Memory B cell (primary cell): Measurements from ENCODE around the gene CENPO.

Source experiments
- ATAC-seq: fragments of 150-1000 bp; cut with Tn5 transposase; 2 replicates; pipeline ENCODE4 v1.10.0; 2021; ENCODE audit warnings: low read depth, mild to moderate bottlenecking, moderate library complexity
- DNase-seq, 2 donors: peaks; one replicate each; pipeline ENCODE4 v3.0.0; 2022; ENCODE audit warnings: low spot score in 2 of 2
- H3K27ac Mint-ChIP-seq: one replicate; pipeline ENCODE4 v1.8.0; 2022; ENCODE audit warnings: mild to moderate bottlenecking, moderate library complexity, mixed read lengths
- H3K27me3 Mint-ChIP-seq: one replicate; pipeline ENCODE4 v1.8.0; 2022; ENCODE audit warnings: mixed read lengths
- H3K36me3 Mint-ChIP-seq: one replicate; pipeline ENCODE4 v1.8.0; 2022; ENCODE audit warnings: mild to moderate bottlenecking, mixed read lengths
- H3K4me1 Mint-ChIP-seq: one replicate; pipeline ENCODE4 v1.8.0; 2022; ENCODE audit warnings: mixed read lengths
- H3K4me3 Mint-ChIP-seq: one replicate; pipeline ENCODE4 v1.8.0; 2022; ENCODE audit warnings: mild to moderate bottlenecking, moderate library complexity, mixed read lengths
- H3K9me3 Mint-ChIP-seq: one replicate; pipeline ENCODE4 v1.8.0; 2022; ENCODE audit warnings: mixed read lengths

CENPO gene

GRCh38 chr2:24860631-24861030, 67.4 kb downstream of the CENPO start:
- H3K36me3 Mint-ChIP-seq: peaks cover 5% of the 10 kb centered on the region
- H3K27me3 Mint-ChIP-seq: no peaks in the 10 kb centered on the region
- no peaks in the 10 kb centered on the region for H3K9me3 Mint-ChIP-seq
- no peaks in the 10 kb centered on the region for H3K4me1 Mint-ChIP-seq
- ATAC-seq (no peak), DNase-seq (no peak)
- H3K4me3 Mint-ChIP-seq: no peak overlapping the region
- no peak overlapping the region for H3K27ac Mint-ChIP-seq

DNA sequence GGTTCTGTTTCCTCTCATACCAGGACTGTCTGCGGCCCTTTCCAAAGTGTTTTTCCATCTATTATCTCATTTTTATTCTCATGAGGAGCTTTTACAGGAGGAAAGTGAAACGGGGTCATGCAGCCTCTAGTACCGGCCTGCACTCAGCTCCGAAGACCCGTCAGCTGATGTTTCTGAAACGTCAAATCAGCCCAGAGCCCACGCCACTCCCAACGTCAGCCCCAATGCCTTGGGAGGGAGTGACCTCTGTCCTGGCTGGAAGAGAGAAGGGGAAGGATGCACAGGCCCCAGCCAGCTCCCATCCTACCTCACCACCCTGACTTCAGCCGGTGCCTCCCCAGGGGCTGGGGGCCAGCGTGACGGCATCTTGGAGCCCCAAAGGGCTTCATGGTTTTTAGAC, 68.3 kb downstream of the CENPO start:
- Mint-ChIP-seq H3K4me3 (no peak overlapping the region), H3K4me1 (no peaks in the 10 kb centered on the region), H3K27me3 (no peaks in the 10 kb centered on the region), H3K9me3 (no peaks in the 10 kb centered on the region), H3K36me3 (peaks cover 2% of the 10 kb centered on the region), H3K27ac (no peak overlapping the region)
- no peak for ATAC-seq
- no peak for DNase-seq

- H3K27me3 Mint-ChIP-seq: no peaks in the 10 kb centered on the region
- no peak overlapping the region for H3K4me3 Mint-ChIP-seq
- H3K4me1 Mint-ChIP-seq: no peaks in the 10 kb centered on the region
- DNase-seq (no peak), ATAC-seq (no peak)
- H3K36me3 Mint-ChIP-seq: peaks cover 7% of the 10 kb centered on the region
- H3K27ac Mint-ChIP-seq: no peak overlapping the region
- H3K9me3 Mint-ChIP-seq: peaks cover 3% of the 10 kb centered on the region
These were observed 70.4 kb downstream of the CENPO start for GRCh38 chr2:24863641-24864040.

- Mint-ChIP-seq H3K4me3 (no peak overlapping the region), H3K4me1 (no peaks in the 10 kb centered on the region), H3K27me3 (no peaks in the 10 kb centered on the region), H3K9me3 (peaks cover 3% of the 10 kb centered on the region), H3K36me3 (peaks cover 13% of the 10 kb centered on the region), H3K27ac (no peak overlapping the region)
- ATAC-seq (no peak), DNase-seq (no peak)
These were observed 73.7 kb downstream of the CENPO start for GRCh38 chr2:24866946-24867345.

DNA sequence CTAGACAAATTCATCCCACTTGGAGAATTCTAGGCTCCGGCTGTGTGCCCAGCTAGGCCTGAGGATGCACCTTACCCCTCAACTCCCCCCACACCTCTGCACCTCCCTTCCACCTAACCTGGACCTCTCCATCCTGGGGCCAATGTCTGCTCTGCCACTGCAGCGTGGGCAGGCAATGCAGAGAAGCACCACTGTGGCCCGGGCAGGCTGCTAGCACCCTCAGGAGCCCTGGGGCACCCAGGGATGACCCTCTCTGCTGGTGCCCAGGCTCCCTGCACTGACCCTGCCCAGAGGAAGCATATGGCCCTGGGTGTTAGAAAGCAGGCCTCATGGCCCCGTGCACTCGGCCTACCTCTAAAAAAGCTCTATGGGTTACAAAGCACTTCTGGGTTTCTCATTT, 77.2 kb downstream of the CENPO start:
- Mint-ChIP-seq H3K27ac (peak overlapping the region; percentile 2), H3K4me1 (peaks cover 3% of the 10 kb centered on the region), H3K36me3 (peaks cover 13% of the 10 kb centered on the region), H3K9me3 (peaks cover 3% of the 10 kb centered on the region), H3K4me3 (no peak overlapping the region), H3K27me3 (no peaks in the 10 kb centered on the region)
- no peak for DNase-seq
- ATAC-seq: no peak

DNA sequence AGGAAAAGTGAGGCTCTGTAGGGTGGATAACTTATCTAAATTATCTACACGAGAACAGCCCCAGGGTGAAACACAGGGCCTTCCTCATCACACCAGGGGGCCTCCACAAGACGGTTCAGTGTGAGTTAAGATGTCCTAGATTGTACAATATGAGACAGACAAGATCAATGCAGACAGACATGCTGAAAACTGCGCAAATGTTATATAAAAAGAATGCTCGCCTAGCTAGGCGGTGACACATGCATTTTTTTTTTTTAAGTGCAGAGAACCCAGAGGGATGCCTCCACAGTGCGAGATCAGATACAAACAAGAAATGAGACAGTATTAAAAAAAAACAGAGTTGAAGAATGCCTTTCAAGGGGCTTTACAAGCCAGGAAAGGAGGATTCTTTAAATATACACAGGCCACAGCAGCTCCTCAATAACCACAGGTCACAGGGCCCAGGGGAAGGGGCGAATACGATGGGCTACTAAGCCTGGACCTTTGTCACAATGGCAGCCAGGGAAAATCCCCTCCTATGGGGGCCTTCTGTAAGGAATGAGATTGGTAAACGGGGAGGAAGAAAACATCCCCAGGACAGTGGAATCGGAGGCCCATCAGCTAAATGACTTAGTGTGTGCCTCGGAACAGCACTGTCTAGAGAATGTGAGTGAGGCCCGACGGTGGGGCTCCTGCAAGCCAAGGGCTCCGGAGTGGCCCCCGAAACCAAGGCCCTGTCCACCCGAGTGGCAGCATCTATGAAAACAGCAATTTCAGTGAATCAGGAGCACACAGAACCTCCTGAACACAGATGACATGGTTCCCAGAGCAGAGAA, 77.9 kb downstream of the CENPO start:
- peaks cover 3% of the 10 kb centered on the region for H3K4me1 Mint-ChIP-seq
- H3K9me3 Mint-ChIP-seq: peaks cover 3% of the 10 kb centered on the region
- peak overlapping the region; percentile 2 for H3K27ac Mint-ChIP-seq
- H3K4me3 Mint-ChIP-seq: no peak overlapping the region
- ATAC-seq (no peak), DNase-seq (no peak)
- no peaks in the 10 kb centered on the region for H3K27me3 Mint-ChIP-seq
- H3K36me3 Mint-ChIP-seq: peaks cover 13% of the 10 kb centered on the region

DNA sequence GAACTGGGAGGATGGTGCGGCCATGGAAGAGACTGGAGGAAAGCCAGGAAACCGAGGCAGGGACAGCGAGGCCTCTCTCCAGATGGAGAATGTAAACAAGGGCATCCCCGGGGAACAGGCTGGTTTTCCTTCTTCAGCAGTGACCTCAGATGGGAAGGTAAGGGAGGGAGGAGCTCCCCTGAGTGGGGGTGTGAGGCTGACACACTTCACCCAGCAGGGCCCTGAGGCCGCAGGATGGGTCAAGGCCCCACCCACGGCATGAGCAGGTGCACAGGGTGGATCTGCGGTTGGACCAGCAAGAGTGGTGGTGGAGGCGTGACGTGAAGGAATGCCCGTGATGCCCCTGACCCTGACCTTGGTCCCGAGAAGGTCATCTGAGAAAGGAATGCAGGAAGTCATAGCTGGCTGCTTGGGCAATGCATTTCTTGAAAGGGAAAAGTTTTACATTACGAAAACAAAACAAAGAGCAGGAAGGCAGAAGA, 78.7 kb downstream of the CENPO start:
- Mint-ChIP-seq H3K36me3 (peaks cover 10% of the 10 kb centered on the region), H3K27ac (no peak overlapping the region), H3K27me3 (no peaks in the 10 kb centered on the region), H3K4me3 (no peak overlapping the region), H3K9me3 (peaks cover 2% of the 10 kb centered on the region), H3K4me1 (peaks cover 4% of the 10 kb centered on the region)
- DNase-seq (no peak), ATAC-seq (no peak)
